PC-3 (cell line): ENCODE measurements around the gene ATG13. TPM values are rescaled to one million over a fixed set of nuclear protein-coding genes. Genes with fewer than 3 reads are reported as not detected.
"Not testable (repeated sequence)": the region's sequence is repeated elsewhere in the genome, so short reads cannot be mapped to it uniquely, and the experiment has no call there.

ENCODE experiments used
- ATAC-seq: fragments of 200-7000 bp; cut with Tn5 transposase; 2 replicates; pipeline ENCODE4 v1.9.1; 2020; ENCODE audit warnings: mild to moderate bottlenecking, moderate library complexity
- BruUV-seq: library from RNA; stranded (reverse); fragments of 400-500 nt; replicated peaks from 2 replicates; lab custom pipeline; 2021; lab: Mats Ljungman, UMichigan
- CTCF ChIA-PET: fragments of 300-600 bp; sonication (Branson Sonifier 250); formaldehyde crosslinking; loops from one replicate; lab custom pipeline; 2022; ENCODE audit warnings: antibody characterized with exemption; lab: Charles Lee
- POLR2A ChIA-PET: fragments of 300-600 bp; sonication (Branson Sonifier 250); formaldehyde crosslinking; loops from one replicate; lab custom pipeline; 2022; ENCODE audit warnings: antibody characterized with exemption; ENCODE audit not compliant: unreplicated experiment; lab: Charles Lee
- DNase-seq: peaks from one replicate; pipeline ENCODE4 v3.0.0-alpha.2; 2015
- H2AFZ ChIP-seq: fragments of 300-600 bp; sonication (generic); 2 replicates; pipeline ENCODE4 v1.6.0; 2016; ENCODE audit warnings: antibody characterized with exemption, low read length
- H3F3A ChIP-seq: fragments of 300-600 bp; sonication (generic); one replicate; pipeline ENCODE4 v1.6.0; 2017; ENCODE audit warnings: antibody characterized with exemption, low read length, control low read depth, mild to moderate bottlenecking; ENCODE audit not compliant: unreplicated experiment
- H3K27ac ChIP-seq: fragments of 300-600 bp; sonication (generic); 2 replicates; pipeline ENCODE4 v1.5.1; 2016; ENCODE audit warnings: mild to moderate bottlenecking, low read length
- H3K27me3 ChIP-seq: fragments of 300-600 bp; sonication (generic); 2 replicates; pipeline ENCODE4 v1.6.1; 2016; ENCODE audit warnings: low read length, mixed read lengths
- H3K36me3 ChIP-seq: fragments of 300-600 bp; sonication (generic); 2 replicates; pipeline ENCODE4 v1.6.1; 2016; ENCODE audit warnings: low read depth, mixed run types, low read length, mixed read lengths
- H3K4me1 ChIP-seq: fragments of 300-600 bp; sonication (generic); 2 replicates; pipeline ENCODE4 v1.5.1; 2016; ENCODE audit warnings: low read length; ENCODE audit not compliant: insufficient read depth
- H3K4me2 ChIP-seq: fragments of 300-600 bp; sonication (generic); 2 replicates; pipeline ENCODE4 v1.6.0; 2016; ENCODE audit warnings: low read length
- H3K4me3 ChIP-seq: fragments of 300-600 bp; sonication (generic); 2 replicates; pipeline ENCODE4 v1.5.1; 2016; ENCODE audit warnings: mild to moderate bottlenecking, low read length, mixed read lengths
- H3K79me2 ChIP-seq: fragments of 300-600 bp; sonication (generic); 2 replicates; pipeline ENCODE4 v1.6.1; 2017; ENCODE audit warnings: low read length, mixed read lengths
- H3K9ac ChIP-seq: fragments of 300-600 bp; sonication (generic); 2 replicates; pipeline ENCODE4 v1.6.0; 2016; ENCODE audit warnings: mild to moderate bottlenecking, low read length
- H3K9me2 ChIP-seq: fragments of 300-600 bp; sonication (generic); replicated peaks from 2 replicates; pipeline ENCODE4 v1.6.1; 2016; ENCODE audit warnings: mixed run types, low read length, mixed read lengths
- H3K9me3 ChIP-seq: fragments of 300-600 bp; sonication (generic); 2 replicates; pipeline ENCODE4 v1.6.1; 2016; ENCODE audit warnings: low read length, mixed read lengths
- H4K20me1 ChIP-seq: fragments of 300-600 bp; sonication (generic); 2 replicates; pipeline ENCODE4 v1.6.1; 2016; ENCODE audit warnings: low read length, mixed read lengths
- CTCF ChIP-seq: fragments of 300-600 bp; sonication (generic); conservative IDR thresholded peaks from 2 replicates; pipeline ENCODE4 v1.5.1; 2017; ENCODE audit warnings: antibody characterized with exemption, low read depth, mild to moderate bottlenecking, low read length
- EZH2 ChIP-seq: fragments of 300-600 bp; sonication (generic); IDR thresholded peaks from one replicate; pipeline ENCODE4 v1.6.1; 2017; ENCODE audit warnings: antibody characterized with exemption, mild to moderate bottlenecking, low read length; ENCODE audit not compliant: unreplicated experiment
- EZH2phosphoT487 ChIP-seq: fragments of 300-600 bp; sonication (generic); IDR thresholded peaks from 2 replicates; pipeline ENCODE4 v1.6.1; 2018; ENCODE audit warnings: mild to moderate bottlenecking, antibody characterized with exemption, low read length, borderline replicate concordance
- intact Hi-C: fragments of 100-400 bp; cut with micrococcal nuclease; formaldehyde crosslinking; loops from 2 replicates; pipeline ENCODE4 v1.9.0; 2023
- total RNA-seq: library from RNA; depleted of rRNA; stranded (reverse); fragments of >200 nt; gene quantifications from 2 replicates; pipeline ENCODE4 v1.2.3, GENCODE V29; 2014

Gene ATG13
- total RNA-seq, 1 experiment from 2014 or later, result 95.0 TPM

- peaks cover 20% of the 10 kb centered on the region for H3K36me3 ChIP-seq
- H3K9ac ChIP-seq, result no peak overlapping the region
- no peak for TF ChIP-seq CTCF
- no peak for TF ChIP-seq EZH2
- no peak for TF ChIP-seq EZH2phosphoT487
- H3K4me1 ChIP-seq, result no peaks in the 10 kb centered on the region
- H4K20me1 ChIP-seq, result no peaks in the 10 kb centered on the region
- no TSS peak for BruUV-seq
- POLR2A ChIA-PET, result no interaction called here
- H3F3A ChIP-seq, result no peaks in the 10 kb centered on the region
- DNase-seq, result no peak
- no peak overlapping the region for H3K4me2 ChIP-seq
- H3K4me3 ChIP-seq, result no peak overlapping the region
- CTCF ChIA-PET, result no interaction called here
- H3K27ac ChIP-seq, result no peak overlapping the region
- intact Hi-C loops, result no loop called here
- no peak for ATAC-seq
- no peaks in the 10 kb centered on the region for H3K79me2 ChIP-seq
- no peaks in the 10 kb centered on the region for H3K9me2 ChIP-seq
- no peaks in the 10 kb centered on the region for H3K9me3 ChIP-seq
- no peak overlapping the region for H2AFZ ChIP-seq
- H3K27me3 ChIP-seq, result no peaks in the 10 kb centered on the region
Observed at GRCh38 chr11:46668480-46669085, 51.2 kb downstream of the ATG13 start.

DNA sequence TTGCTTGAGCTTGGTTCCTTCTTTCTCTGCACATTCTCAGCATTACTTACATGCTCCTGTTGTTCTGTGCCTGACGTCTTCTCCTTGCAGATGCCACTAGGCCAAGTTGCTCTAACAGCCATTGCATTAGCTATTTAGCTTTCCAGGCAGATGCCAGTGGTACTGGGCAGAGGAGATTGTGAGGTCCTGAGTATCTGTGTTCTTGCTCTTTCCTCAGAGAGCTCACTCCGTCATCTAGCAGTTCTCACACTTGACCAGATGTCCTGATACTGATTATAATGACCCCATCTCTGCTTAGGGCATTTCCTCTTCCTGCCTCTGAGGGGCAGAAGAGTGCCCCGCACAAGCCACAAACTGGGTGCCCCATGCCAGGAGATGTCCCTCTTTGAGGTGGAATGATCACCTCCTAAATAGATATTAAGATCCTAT lies 52.4 kb downstream of the ATG13 start:
- Histone ChIP-seq H3F3A (no peaks in the 10 kb centered on the region), H3K79me2 (no peaks in the 10 kb centered on the region), H3K9ac (no peak overlapping the region), H3K9me3 (no peaks in the 10 kb centered on the region), H4K20me1 (no peaks in the 10 kb centered on the region), H3K9me2 (no peaks in the 10 kb centered on the region), H3K4me3 (no peak overlapping the region), H3K4me2 (no peak overlapping the region), H3K27ac (no peak overlapping the region), H2AFZ (no peak overlapping the region), H3K27me3 (no peaks in the 10 kb centered on the region), H3K36me3 (peaks cover 20% of the 10 kb centered on the region), H3K4me1 (no peaks in the 10 kb centered on the region; the same call in 1 of the 2 replicates)
- no TSS peak for BruUV-seq
- TF ChIP-seq CTCF, result peak; percentile 52
- TF ChIP-seq EZH2phosphoT487, result no peak
- ATAC-seq (no peak; the same call in 1 of the 2 replicates), DNase-seq (peak; percentile 7)
- ChIA-PET POLR2A (no interaction called here), CTCF (no interaction called here)
- intact Hi-C loops, result loop anchor here (10.0 kb wide), 1 partner anchor 85 kb away; no protein-coding TSS in a partner anchor

- H3K4me1 ChIP-seq, H4K20me1 ChIP-seq, H3K4me3 ChIP-seq, H3K9ac ChIP-seq, BruUV-seq, H3K9me2 ChIP-seq, H3K9me3 ChIP-seq, CTCF ChIA-PET, H3K4me2 ChIP-seq, H3K79me2 ChIP-seq, DNase-seq, H3F3A ChIP-seq, H2AFZ ChIP-seq, H3K27ac ChIP-seq, H3K27me3 ChIP-seq, ATAC-seq: not testable (repeated sequence)
- intact Hi-C loops, result loop anchor here (10.0 kb wide), 1 partner anchor 84 kb away; no protein-coding TSS in a partner anchor
- peaks cover 17% of the 10 kb centered on the region for H3K36me3 ChIP-seq
- POLR2A ChIA-PET, result interaction anchor here (0.7 kb wide), 1 partner anchor 120 kb away, joined by 9 read pairs; no protein-coding TSS in a partner anchor
Observed at GRCh38 chr11:46670521-46670920, 53.2 kb downstream of the ATG13 start.
